Ammon's horn (tissue), 1 donor: ENCODE results near the gene TMEM79.
A peak's percentile ranks its signal among the peaks of the same experiment; 100 is the strongest.
"Not testable (repeated sequence)": the region's sequence is repeated elsewhere in the genome, so short reads cannot be mapped to it uniquely, and the experiment has no call there.

Experiments used
- DNase-seq: peaks from one replicate; pipeline ENCODE4 v3.0.0-alpha.2; 2016; ENCODE audit warnings: low spot score

Gene TMEM79

DNA sequence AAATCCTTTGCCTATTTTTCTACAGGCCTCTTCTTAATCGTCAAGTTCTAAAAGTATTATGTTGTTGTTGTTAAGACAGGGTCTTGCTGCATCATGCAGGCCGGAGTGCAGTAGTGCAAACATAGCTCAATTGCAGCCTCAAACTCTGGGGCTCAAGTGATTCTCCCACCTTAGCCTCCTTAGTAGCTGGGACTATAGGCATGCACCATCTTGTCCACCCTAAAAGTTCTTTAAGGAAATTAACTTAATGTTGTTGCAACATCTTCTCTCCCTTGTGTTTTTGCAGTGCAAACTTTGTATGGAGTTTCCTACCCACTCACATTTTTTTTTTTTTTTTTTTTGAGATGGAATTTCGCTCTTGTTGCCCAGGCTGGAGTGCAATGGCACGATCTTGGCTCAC is 19.1 kb downstream of the TMEM79 start:
- DNase-seq: no peak

DNA sequence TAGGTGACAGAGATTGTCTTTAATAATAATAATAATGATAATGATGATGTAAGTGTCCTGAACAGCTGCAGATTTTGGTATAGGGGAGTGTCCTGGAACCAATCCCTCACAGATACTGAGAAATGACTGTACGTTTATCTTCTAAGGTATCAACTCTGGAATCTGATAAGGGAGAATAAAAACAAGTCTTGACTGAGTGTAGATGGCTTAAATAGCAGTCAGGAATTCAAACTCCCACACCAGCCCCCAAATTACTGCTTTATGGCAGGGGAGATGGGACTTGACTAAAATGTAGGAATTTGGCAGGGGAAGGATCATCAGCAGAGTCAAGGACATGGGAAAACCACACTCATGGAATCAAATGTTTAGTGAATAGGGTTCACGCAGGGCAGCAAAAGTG is 21.1 kb downstream of the TMEM79 start:
- DNase-seq: no peak

DNA sequence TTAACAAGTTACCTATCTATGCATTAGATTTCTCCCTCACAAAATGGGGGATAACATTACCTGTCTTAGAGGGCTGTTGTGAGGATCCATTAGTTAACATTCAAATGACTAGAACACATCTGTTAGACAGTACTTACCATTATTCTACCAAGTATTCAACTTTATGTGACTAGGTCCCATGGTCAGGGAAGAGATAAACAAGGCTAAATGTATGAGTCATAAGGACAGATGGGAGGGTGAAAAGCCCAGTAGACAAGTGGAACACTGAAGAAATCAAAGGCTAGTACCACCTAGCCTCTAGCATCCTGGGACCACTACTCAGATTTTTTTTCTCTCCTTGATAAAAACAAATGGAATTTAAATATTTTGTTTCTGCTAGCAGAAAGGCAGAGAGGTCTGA is 24.0 kb downstream of the TMEM79 start:
- DNase-seq: no peak

DNA sequence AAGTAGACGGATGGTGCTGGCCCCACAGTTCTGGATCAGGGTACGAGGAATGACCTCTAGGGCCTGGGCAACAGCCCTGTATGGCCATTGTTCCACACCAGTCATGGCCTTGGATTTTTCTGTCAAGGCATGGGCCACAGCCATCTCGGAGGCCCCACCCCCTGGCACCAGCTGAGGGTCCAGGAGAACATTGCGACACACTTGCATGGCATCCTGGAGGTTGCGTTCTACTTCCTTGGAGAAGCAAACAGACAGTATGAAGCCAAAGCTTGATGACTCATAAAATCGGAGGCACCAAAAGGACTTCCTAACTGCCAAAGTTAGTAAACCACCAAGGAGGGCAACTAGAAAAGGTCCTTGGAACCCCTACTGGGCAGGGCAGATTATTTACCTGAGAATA is 26.8 kb downstream of the TMEM79 start:
- DNase-seq: no peak

DNA sequence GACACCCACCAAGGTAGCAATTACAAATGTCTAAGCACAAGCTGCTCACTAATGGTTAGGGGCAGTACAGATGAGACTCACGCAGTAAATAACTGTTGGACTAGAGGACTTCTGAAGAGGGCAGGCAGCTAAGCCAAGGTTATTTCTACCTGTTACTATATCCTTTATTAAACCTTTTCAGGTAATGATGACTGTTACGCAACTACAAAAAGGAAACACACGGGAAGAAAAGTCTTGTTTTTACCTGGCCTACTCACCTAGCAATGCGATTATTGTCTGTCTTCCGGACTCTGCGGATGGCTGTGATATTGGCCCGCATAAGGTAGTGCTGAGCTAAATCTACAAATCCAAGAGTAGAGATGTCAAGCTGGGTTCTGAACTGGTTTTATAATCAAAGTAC is 32.8 kb downstream of the TMEM79 start:
- DNase-seq: no peak

DNA sequence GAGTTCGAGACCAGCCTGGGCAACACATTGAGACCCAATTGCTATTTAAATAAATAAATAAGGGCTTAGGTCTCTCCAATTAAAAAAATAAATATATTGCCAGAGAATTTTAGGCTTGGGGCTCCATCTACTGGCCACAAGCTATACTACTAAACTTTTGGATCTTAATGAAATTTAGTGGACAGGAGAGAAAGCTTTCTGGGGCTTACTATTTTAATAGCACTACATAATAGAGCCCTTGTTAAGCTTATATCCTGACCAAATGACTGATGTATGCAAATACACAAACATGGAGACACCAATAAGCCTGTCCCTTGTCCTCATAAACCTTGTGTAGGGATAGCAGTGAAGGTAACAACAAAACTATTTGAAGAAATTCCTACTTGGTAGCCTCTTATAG is 35.5 kb downstream of the TMEM79 start:
- DNase-seq: no peak

DNA sequence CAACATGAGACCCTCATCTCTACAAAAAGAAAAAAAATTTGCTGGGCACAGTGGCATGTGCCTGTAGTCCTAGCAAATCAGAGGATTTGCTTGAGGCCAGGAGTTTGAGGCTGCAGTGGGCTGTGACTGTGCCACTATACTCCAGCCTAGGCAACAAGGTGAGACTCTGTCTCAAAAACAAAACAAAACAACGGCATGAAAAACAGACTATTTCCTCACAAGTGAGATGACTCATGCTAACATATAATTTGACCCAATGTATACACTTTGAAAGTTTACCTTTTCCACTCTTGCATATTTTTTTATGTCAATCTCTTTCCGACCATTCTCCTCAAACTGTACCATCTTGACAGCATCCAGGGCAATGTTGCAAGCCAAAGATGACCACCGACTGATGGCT is 36.4 kb downstream of the TMEM79 start:
- no peak for DNase-seq

DNA sequence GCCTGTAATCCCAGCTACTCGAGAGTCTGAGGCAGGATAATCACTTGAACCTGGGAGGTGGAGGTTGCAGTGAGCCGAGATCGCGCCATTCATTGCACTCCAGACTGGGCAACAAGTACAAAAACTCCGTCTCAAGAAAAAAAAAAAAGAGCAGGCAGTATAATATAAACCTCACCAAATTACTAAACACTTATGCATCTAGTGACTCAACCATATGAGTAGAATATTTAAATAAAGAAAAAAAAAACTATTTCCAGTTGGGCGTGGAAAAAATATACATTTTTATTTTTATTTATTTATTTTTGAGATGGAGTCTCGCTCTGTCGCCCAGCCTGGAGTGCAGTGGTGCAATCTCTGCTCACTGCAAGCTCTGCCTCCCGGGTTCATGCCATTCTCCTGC is 39.1 kb downstream of the TMEM79 start:
- DNase-seq: not testable (repeated sequence)

DNA sequence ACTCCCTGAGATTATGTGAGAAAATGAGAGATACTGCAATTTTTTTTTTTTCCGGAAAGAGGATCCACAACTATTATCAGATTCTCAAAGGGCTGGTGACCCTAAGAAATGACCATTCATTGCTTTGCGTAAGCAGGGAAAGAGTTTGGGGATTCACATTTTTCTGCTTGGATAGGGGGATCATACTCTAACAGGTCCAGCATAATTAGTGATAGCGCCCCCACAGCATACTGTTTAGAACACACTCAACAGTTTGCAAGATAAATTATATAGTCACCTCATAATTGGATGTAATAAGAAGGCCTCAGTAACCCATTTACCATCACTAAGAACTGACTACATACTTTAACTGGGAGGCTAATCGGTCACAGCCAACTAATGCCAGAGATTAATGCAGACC is 52.1 kb downstream of the TMEM79 start:
- DNase-seq: no peak

DNA sequence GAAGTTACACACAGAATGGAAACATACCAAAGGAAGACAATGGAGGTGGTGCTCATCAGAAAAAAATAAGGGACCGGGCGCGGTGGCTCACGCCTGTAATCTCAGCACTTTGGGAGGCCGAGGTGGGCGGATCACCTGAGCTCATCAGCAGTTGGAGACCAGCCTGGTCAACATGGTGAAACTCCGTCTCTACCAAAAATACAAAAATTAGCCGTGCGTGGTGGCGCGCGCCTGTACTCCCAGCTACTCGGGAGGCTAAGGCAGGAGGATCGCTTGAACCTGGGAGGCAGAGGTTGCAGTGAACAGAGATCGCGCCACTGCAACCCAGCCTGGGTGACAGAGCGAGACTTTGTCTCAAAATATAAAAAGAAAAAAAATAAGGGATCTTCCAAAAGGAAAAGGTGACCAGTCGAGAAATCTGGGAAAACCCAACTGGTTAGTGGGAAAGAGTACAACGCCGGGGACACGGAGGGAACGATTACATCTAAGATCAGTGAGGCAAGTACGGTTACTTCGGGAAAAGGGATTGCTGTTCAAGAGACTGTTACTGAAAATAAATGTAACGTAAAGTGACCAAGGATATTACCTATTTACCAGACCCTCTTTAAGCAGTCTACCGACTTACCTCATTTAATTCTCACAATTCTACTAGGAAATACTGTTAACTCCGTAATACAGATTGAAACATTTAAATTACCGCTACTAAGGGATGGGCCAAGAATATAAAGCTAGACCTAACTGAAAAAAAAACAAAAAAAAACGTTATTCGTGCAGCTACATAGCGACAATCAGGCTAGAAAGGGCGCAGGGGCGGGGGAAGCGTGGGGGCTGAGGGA is 53.1 kb downstream of the TMEM79 start:
- no peak for DNase-seq

DNA sequence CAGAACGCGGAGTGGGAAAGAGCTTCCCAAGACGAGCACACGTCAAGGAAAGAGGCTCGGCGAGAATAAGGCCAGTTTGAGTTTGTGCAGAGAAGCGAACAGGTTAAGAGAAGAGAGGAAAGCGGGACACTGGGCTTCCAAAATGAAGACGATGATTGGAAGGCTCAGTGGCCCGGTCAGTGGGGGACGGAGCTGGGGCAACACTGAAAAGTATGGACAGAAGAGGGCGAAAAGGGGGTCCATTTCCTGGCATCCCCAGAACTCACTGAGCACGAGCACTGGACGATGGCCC is 53.7 kb downstream of the TMEM79 start:
- no peak for DNase-seq

DNA sequence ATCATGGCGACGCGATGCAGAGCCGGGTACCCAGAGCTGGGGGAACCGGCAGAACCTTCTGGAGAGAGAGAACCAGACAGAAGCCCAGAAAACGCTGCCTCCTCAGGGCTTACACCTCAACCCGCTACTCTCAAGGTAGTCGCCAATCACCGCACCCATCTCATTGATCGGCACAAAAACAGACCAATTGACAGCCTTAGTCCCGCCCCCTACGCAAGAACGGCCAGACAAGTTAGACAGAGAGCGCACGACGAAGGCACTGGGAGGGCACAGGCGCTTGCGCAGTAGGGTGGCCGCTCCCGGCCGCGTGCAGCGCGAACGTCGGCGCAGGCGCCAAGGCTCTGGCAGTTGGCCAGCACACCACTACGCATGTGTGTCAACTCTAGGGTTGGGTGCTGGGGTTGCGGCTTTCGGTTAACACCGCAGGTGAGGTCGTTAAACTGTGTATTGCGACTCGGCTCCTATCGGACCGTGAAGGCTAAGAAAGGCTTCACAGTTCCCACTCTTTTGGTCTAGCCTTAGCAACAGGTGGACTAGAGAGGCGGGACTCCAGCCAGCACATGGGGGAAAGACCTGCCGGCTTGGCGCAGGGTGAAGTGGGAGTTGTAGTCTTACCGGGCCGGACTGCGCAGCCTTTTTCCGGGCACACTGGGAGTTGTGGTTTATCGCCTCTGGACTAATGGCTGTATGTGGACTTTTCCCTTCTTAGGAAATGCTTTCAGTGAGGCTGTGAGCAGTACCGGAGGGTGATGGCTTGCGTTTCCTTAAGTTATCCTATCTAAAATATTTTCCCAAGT is 54.3 kb downstream of the TMEM79 start, which contains the start of the genes CCT3 and TSACC:
Gene CCT3, minus strand, starts transcription at position 113 of the 797 bp plus-strand sequence. Its CDS starts 108 bp downstream, at position 5.
Gene TSACC, plus strand, starts transcription at position 347 of the 797 bp plus-strand sequence. CDS start 1,232 bp downstream, outside the sequence.
- peak; percentile 100 for DNase-seq
